HEK293 (cell line): ENCODE measurements around the gene MAN1C1.
A peak's percentile ranks its signal among the peaks of the same experiment; 100 is the strongest.

Experiments
- CTCF ChIA-PET: fragments of 350-600 bp; formaldehyde crosslinking; extraction: SDS; loops from one replicate; lab custom pipeline; 2021; ENCODE audit warnings: antibody characterized with exemption; lab: Yijun Ruan, JAX
- POLR2A ChIA-PET: fragments of 300-600 bp; formaldehyde crosslinking; extraction: SDS; loops from one replicate; lab custom pipeline; 2020; ENCODE audit warnings: antibody characterized with exemption, inconsistent platforms; lab: Yijun Ruan, JAX
- H3K27ac ChIP-seq: fragments of 200-500 bp; sonication (Bioruptor generic); 2 replicates; pipeline ENCODE4 v1.5.1; 2014; ENCODE audit warnings: low read depth, low read length, control low read depth, inconsistent platforms; ENCODE audit errors: extremely low read depth
- H3K36me3 ChIP-seq, 2 experiments: fragments of 200-500 bp in 1 of 2; sonication (Bioruptor generic) in 1 of 2; 1 replicate in 1 of 2; 2 replicates in 1 of 2; pipeline ENCODE4 v1.5.1; 2014 to 2017; ENCODE audit warnings: inconsistent platforms in 2 of 2, low read length in 2 of 2; ENCODE audit not compliant: control insufficient read depth in 2 of 2, insufficient read depth in 1 of 2
- H3K4me1 ChIP-seq: fragments of 200-500 bp; sonication (Bioruptor generic); 2 replicates; pipeline ENCODE4 v1.5.1; 2014; ENCODE audit warnings: mild to moderate bottlenecking, low read length, inconsistent platforms; ENCODE audit not compliant: control insufficient read depth, insufficient read depth
- H3K4me3 ChIP-seq: 2 replicates; pipeline ENCODE4 v1.5.1; 2011; ENCODE audit warnings: low read depth, mild to moderate bottlenecking, control low read depth, low read length, moderate library complexity
- H3K9me3 ChIP-seq: fragments of 200-500 bp; sonication (Bioruptor generic); 2 replicates; pipeline ENCODE4 v1.5.1; 2014; ENCODE audit warnings: low read depth, low read length, inconsistent platforms; ENCODE audit not compliant: control insufficient read depth, insufficient read depth
- GLIS1 ChIP-seq: fragments of 450-650 bp; formaldehyde crosslinking; IDR thresholded peaks from 2 replicates; pipeline ENCODE4 v1.5.1; 2016; ENCODE audit warnings: missing biosample characterization, missing genetic modification characterization
- KLF1 ChIP-seq: fragments of 450-650 bp; formaldehyde crosslinking; IDR thresholded peaks from 2 replicates; pipeline ENCODE4 v1.5.1; 2016; ENCODE audit warnings: missing biosample characterization, missing genetic modification characterization
- PRDM4 ChIP-seq: fragments of 450-650 bp; formaldehyde crosslinking; IDR thresholded peaks from 2 replicates; pipeline ENCODE4 v1.5.1; 2017; ENCODE audit warnings: missing biosample characterization, missing genetic modification characterization
- ZIC2 ChIP-seq: fragments of 450-650 bp; formaldehyde crosslinking; IDR thresholded peaks from 2 replicates; pipeline ENCODE4 v1.5.1; 2016; ENCODE audit warnings: missing biosample characterization, missing genetic modification characterization
- ZNF157 ChIP-seq: fragments of 450-650 bp; formaldehyde crosslinking; IDR thresholded peaks from 2 replicates; pipeline ENCODE4 v1.5.1; 2016; ENCODE audit warnings: missing biosample characterization, missing genetic modification characterization
- ZNF341 ChIP-seq: fragments of 450-650 bp; formaldehyde crosslinking; IDR thresholded peaks from 2 replicates; pipeline ENCODE4; 2016; ENCODE audit warnings: low read depth, missing biosample characterization, missing genetic modification characterization
- ZNF398 ChIP-seq: fragments of 450-650 bp; formaldehyde crosslinking; IDR thresholded peaks from 2 replicates; pipeline ENCODE4 v1.5.1; 2017; ENCODE audit warnings: missing biosample characterization, missing genetic modification characterization
- ZNF433 ChIP-seq: fragments of 450-650 bp; formaldehyde crosslinking; IDR thresholded peaks from 2 replicates; pipeline ENCODE4 v1.5.1; 2016; ENCODE audit warnings: missing biosample characterization, missing genetic modification characterization, low read depth
- ZNF600 ChIP-seq: fragments of 450-650 bp; formaldehyde crosslinking; IDR thresholded peaks from 2 replicates; pipeline ENCODE4 v1.5.1; 2016; ENCODE audit warnings: missing biosample characterization, missing genetic modification characterization
- ZSCAN23 ChIP-seq: fragments of 450-650 bp; formaldehyde crosslinking; IDR thresholded peaks from 2 replicates; pipeline ENCODE4 v1.5.1; 2016; ENCODE audit warnings: missing biosample characterization, missing genetic modification characterization
- TF ChIP-seq, protein P1 (sequence below): fragments of 450-650 bp; formaldehyde crosslinking; IDR thresholded peaks from 2 replicates; pipeline ENCODE4 v1.5.1; 2016; ENCODE audit warnings: missing biosample characterization, missing genetic modification characterization
- TF ChIP-seq, protein P2 (sequence below): fragments of 450-650 bp; formaldehyde crosslinking; IDR thresholded peaks from 2 replicates; pipeline ENCODE4 v1.5.1; 2016; ENCODE audit warnings: missing biosample characterization, missing genetic modification characterization

MAN1C1 gene

GRCh38 chr1:25747046-25747719, 130.6 kb downstream of the MAN1C1 start:
- no peaks in the 10 kb centered on the region for H3K4me1 ChIP-seq
- H3K4me3 ChIP-seq, result no peak overlapping the region
- H3K36me3 ChIP-seq, result no peaks in the 10 kb centered on the region
- ChIA-PET POLR2A (no interaction called here), CTCF (interaction anchor here (0.6 to 1.3 kb wide), 3 partner anchors 51 to 520 kb away, joined by 3 to 4 read pairs (median 3); no protein-coding TSS in a partner anchor)
- TF ChIP-seq KLF1 (tag by site-specific recombination) (peak; percentile 93), ZIC2 (tag by site-specific recombination) (peak; percentile 75), ZNF398 (tag by site-specific recombination) (no peak), ZNF157 (tag by site-specific recombination) (no peak), GLIS1 (tag by site-specific recombination) (peak; percentile 65), ZNF341 (tag by site-specific recombination) (peak; percentile 58)
- TF ChIP-seq, protein P1, sequence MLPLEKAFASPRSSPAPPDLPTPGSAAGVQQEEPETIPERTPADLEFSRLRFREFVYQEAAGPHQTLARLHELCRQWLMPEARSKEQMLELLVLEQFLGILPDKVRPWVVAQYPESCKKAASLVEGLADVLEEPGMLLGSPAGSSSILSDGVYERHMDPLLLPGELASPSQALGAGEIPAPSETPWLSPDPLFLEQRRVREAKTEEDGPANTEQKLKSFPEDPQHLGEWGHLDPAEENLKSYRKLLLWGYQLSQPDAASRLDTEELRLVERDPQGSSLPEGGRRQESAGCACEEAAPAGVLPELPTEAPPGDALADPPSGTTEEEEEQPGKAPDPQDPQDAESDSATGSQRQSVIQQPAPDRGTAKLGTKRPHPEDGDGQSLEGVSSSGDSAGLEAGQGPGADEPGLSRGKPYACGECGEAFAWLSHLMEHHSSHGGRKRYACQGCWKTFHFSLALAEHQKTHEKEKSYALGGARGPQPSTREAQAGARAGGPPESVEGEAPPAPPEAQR (tag by site-specific recombination), result no peak
- H3K9me3 ChIP-seq, result no peaks in the 10 kb centered on the region
- no peak overlapping the region for H3K27ac ChIP-seq

DNA sequence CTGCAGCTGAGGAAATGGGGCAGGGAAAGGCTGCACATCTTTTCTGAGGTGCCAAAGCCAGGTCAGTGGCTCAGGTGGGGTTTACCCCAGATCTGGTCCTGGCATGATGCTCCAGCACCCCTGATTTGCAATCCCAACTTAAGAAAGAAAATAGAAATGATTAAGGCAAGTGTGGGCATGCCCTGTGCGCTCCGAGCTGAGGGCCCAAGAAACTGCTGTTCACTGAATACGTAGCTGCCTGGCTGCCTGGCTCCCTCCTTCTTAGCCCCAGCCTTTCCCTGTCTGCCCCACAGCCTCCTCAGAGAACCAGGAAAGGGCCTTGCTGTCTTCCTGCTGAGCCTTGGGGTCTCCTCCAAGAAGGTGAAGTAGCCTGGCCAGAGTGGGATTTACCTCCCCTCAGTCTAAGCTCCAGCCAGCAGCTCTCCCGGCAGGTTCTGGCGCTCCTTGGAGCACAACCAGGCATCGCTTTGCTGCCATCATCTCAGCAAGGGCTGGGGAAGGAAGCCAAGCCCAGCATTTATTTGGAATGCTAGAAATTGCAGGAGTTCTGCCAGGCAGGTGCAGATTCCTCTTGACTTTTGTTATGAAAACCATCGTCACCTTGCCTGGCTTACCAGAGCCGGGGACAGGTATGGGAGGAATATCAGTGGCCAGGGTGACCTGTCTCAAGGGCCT, 132.1 kb downstream of the MAN1C1 start:
- Histone ChIP-seq H3K4me1 (no peaks in the 10 kb centered on the region), H3K9me3 (no peaks in the 10 kb centered on the region), H3K27ac (no peak overlapping the region), H3K4me3 (no peak overlapping the region), H3K36me3 (no peaks in the 10 kb centered on the region)
- ChIA-PET POLR2A (no interaction called here), CTCF (interaction anchor here (0.6 kb wide), 1 partner anchor 66 kb away, joined by 4 read pairs; no protein-coding TSS in a partner anchor)
- TF ChIP-seq PRDM4 (tag by site-specific recombination) (peak; percentile 87), ZNF341 (tag by site-specific recombination) (no peak), ZSCAN23 (tag by site-specific recombination) (no peak), ZNF600 (0 out of 2 replicates have a peak, but pooled peaks have one; percentile 28), ZIC2 (tag by site-specific recombination) (peak; percentile 16; the same call in 1 of the 2 replicates), ZNF433 (tag by site-specific recombination) (no peak)
- TF ChIP-seq, protein P2, sequence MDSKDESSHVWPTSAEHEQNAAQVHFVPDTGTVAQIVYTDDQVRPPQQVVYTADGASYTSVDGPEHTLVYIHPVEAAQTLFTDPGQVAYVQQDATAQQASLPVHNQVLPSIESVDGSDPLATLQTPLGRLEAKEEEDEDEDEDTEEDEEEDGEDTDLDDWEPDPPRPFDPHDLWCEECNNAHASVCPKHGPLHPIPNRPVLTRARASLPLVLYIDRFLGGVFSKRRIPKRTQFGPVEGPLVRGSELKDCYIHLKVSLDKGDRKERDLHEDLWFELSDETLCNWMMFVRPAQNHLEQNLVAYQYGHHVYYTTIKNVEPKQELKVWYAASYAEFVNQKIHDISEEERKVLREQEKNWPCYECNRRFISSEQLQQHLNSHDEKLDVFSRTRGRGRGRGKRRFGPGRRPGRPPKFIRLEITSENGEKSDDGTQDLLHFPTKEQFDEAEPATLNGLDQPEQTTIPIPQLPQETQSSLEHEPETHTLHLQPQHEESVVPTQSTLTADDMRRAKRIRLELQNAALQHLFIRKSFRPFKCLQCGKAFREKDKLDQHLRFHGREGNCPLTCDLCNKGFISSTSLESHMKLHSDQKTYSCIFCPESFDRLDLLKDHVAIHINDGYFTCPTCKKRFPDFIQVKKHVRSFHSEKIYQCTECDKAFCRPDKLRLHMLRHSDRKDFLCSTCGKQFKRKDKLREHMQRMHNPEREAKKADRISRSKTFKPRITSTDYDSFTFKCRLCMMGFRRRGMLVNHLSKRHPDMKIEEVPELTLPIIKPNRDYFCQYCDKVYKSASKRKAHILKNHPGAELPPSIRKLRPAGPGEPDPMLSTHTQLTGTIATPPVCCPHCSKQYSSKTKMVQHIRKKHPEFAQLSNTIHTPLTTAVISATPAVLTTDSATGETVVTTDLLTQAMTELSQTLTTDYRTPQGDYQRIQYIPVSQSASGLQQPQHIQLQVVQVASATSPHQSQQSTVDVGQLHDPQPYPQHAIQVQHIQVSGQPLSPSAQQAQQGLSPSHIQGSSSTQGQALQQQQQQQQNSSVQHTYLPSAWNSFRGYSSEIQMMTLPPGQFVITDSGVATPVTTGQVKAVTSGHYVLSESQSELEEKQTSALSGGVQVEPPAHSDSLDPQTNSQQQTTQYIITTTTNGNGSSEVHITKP, result no peak
